GM18909 (cell line): ENCODE measurements around the gene KLHL2.
"Not testable (repeated sequence)": the region's sequence is repeated elsewhere in the genome, so short reads cannot be mapped to it uniquely, and the experiment has no call there.

Source experiments
- ATAC-seq: cut with Tn5 transposase; IDR thresholded peaks from one replicate; pipeline ENCODE4 v1.9.1; 2021; ENCODE audit warnings: mild to moderate bottlenecking; ENCODE audit not compliant: unreplicated experiment, poor library complexity

KLHL2 gene, protein sequence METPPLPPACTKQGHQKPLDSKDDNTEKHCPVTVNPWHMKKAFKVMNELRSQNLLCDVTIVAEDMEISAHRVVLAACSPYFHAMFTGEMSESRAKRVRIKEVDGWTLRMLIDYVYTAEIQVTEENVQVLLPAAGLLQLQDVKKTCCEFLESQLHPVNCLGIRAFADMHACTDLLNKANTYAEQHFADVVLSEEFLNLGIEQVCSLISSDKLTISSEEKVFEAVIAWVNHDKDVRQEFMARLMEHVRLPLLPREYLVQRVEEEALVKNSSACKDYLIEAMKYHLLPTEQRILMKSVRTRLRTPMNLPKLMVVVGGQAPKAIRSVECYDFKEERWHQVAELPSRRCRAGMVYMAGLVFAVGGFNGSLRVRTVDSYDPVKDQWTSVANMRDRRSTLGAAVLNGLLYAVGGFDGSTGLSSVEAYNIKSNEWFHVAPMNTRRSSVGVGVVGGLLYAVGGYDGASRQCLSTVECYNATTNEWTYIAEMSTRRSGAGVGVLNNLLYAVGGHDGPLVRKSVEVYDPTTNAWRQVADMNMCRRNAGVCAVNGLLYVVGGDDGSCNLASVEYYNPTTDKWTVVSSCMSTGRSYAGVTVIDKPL

DNA sequence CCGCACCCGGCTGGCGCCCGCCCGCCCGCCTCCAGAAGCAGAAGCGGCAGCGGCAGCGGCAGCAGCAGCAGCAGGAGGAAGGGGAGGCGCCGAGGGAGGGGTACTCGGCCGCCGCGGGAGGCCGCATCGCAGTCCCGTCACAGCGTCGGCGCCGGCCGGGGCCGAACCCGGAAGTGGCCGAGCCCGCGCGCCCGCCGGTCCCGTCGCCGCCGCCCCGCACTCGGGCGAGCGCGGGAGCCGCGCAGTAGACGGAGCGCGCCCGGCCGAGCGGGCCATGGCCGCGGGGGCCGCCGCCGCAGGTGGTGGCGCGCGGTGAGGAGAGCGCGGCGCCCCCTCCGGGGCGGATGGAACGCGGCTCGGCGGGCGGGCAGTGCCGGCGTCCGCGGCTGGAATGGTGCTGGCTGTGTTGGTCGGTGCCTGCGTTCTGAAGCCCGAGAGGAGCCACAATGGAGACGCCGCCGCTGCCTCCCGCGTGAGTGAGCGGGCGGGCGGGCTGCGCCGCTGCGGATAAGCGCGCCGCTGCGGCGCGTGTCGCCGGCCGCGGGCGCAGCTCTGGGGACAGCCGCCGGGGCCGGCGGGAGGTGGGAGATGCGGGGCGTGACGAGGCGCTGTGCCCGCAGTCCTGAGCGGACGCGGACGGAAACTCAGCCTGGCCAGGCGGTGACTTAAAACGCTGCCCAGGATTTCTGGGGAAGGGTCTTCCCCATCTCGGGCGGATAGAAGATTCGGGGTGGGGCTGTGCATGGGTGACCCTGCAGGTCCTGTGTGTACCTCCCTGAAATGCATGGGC lies at the start of gene KLHL2:
TSS of gene KLHL2 (plus strand) at position 131 of the 790 bp plus-strand sequence. CDS start at position 447, 316 bp downstream.
- ATAC-seq, result peak; percentile 90

DNA sequence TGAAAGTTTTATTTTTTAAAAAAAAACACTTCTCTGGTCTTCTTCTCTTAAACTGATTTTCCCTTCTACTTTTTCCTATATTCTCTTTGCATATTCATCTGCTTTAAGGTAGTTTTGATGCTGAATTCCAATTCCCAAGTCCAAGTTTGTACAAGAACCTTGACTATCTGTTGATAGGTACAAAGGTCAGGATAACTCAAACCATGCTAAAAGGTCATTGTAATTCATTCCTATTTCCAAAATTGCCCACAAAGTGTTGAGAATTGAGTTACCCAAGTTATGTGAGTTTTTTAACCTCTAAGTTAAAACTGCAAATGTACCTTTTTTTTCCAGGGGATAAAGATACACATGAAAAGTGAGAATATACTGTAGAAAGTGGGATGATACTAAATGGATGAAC lies 48.6 kb upstream of the KLHL2 start:
- no peak for ATAC-seq

DNA sequence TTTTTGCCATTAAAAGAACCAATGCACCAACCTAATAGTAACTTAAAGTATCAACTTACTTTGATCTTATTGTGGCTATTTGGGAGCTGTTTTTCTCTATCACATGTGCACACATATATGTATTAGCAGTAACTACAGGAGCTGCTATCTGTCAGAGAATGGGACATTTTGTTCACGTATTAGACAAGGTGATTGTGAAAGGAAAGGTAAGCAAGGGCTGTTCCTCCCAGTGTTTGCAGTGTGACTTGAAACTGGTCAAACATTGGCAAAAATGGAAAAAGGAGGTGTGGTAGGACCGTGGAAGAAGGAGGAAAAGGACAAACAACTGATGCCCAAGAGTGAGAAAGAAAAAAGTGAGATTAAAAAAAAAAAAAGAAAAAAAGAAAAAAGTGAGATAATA lies 43.1 kb upstream of the KLHL2 start:
- ATAC-seq, result no peak

DNA sequence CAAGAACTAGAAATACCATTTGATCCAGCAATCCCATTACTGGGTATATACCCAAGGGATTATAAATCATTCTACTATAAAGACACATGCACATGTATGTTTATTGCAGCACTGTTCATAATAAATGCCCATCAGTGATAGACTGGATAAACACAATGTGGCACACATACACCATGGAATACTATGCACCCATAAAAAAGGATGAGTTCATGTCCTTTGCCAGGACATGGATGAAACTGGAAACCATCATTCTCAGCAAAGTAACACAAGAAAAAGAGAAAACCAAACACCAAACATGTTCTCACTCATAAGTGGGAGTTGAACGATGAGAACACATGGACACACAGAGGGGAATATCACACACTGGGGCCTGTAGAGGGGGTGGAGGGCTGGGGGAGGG lies 40.5 kb upstream of the KLHL2 start:
- ATAC-seq, result not testable (repeated sequence)

DNA sequence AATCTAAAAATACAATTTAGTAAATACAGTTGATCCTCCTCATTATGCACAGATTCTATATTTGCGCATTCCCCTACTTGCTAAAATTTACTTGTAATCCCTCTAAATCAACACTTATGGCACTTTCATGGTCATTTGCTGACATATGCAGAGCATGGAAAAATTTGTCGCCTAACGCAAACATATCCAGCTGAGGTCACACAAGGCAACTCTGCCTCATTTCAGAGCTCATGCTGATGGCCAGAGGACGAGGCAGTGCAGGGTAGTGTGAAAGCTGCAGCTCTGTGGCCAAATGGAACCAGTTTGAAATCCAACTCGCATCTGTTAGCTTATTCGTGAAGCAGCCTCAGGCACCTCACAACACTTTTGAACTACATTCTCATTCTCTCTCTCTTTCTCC lies 39.7 kb upstream of the KLHL2 start:
- ATAC-seq, result no peak

DNA sequence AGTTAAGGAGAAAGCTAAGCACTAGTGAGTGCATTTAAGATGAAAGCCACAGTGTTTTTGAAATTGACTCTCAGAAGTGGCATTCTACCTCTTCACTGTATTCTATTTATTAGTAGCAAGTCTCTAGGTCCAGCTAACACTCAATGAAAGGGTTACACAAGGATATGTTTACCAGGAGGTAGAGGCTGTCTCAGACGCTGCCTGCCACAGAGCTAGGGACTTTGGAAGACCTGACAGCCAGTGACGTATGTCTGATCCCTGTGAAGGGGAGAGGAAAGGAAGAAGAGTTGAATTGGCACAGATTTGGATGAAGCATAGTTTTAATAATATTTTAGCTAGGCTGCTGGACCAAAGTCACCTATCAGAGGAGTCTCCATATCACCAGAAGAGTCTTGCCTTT lies 36.5 kb upstream of the KLHL2 start:
- no peak for ATAC-seq

DNA sequence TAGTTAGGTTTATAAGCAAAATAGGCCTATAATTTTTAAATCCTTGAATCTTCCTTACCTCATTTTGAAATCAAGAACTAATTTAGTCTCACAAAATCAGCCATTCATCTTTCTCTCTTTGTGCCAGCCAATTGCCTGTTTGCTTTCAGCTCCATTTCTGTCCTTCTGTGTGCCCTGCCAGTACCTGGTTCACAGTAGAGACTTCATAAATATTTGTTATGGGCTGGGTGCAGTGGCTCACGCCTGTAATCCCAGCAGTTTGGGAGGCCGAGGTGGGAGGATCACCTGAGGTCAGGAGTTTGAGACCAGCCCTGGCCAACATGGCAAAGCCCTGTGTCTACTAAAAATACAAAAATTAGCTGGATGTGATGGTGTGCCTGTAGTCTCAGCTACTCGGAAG lies 31.9 kb upstream of the KLHL2 start:
- ATAC-seq, result not testable (repeated sequence)

DNA sequence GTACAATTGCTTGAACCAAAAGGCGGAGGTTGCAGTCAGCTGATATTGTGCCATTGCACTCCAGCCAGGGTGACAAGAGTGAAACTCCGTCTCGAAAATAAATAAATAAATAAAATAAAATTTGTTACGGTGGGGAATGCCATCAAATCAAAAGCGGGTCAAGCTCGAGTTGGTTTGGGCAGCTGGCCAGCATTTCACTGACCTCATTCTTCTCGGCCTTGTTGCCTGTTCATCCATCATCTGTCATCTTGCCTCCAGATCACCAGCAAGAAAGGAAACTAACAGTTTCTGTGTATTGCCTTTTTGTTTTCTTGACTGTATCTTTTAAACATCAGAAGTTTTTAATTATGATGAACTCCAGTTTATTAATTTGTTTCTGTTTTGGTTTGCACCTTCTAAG lies 31.5 kb upstream of the KLHL2 start:
- ATAC-seq, result no peak

DNA sequence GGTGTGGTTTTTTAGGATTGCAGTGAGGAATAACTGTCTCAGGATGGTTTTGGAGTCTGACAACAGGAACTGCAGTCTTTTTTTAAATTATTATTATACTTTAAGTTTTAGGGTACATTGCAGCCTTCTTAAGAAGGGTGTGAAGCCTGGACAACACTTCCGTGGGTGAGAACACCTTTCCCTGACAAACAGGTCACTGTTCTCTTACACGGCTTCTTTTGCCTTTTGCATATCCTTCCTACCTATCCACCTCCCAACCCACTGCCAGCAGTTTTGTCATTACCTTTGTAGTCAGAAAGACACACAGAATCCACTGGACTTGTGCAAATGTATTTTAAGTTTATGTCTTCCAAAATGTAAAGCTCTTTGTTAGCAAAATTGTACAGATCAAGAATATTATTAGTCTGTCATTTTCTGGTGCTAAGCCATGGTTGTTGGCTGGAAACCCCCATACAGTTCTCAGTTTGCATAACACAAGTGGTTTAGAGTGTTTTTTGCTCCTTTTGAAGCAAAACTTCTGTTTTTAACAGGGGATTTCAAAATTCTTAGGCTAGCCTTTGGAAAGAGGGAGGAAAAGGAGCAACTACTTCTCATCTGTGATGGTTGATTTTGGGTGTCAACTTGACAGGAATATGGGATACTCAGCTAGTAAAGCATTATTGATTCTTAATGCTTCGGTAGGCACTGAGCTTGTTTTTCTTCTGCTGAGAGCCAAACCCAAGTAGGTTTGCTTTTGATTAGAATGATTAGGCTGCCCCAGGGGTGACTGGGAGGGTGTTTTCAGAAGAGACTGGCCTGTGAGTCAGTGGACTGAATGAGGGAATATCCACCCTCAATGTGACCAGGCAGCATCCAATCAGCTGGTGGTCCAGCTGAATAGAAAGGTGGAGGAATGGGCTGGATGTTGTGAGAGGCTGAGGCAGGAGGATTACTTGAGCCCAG lies 29.4 kb upstream of the KLHL2 start:
- peak; percentile 67 for ATAC-seq

DNA sequence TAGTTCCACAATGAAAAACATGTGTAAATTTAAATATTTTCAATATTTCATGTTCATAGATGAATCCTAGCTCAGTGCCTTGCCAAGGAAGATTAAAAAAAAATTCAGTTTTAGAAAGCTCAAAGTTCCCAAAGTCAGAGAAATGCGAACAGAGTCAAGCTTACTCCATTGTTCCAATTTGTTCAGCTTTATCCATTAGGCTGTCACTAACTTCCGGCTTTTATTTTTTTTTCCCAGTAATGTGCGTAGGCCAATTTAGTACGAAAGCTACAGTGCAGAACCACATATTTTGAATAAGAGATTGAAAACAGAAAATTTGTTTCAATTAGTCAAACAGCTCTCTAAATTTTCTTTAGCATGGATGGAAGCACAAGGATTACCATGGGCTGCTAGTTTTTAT lies 23.1 kb upstream of the KLHL2 start:
- no peak for ATAC-seq

DNA sequence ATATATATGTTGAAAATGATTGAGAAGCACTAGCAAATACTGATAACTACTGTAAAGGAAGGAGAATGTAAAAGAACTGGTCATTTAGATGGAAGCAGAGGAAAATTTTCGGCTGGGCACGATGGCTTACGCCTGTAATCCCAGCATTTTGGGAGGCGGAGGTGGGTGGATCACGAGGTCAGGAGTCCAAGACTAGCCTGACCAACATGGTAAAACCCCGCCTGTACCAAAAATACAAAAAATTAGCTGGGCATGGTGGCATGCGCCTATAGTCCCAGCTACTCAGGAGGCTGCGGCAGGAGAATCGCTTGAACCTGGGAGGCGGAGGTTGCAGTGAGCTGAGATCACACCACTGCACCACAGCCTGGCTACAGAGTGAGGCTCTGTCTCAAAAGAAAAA lies 22.4 kb upstream of the KLHL2 start:
- ATAC-seq, result not testable (repeated sequence)

DNA sequence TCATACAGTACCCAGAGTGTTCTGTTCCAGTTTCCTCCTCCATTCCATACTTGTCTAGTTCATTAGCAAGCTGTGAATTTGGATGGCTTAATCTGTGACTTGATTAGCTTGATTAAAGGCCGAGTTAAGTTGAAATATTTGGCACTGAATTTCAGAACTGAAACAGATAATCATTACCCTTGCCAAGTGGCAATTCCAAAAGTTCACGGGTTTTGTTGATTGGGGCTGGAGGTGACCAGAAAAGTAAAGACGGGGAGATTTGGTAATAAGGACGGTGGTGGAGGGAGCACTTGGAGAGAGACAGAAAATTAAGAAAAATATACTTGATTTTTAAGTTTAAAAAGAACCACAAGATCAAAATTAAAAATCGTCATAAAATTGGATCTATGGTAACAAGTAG lies 21.9 kb upstream of the KLHL2 start:
- ATAC-seq, result no peak

DNA sequence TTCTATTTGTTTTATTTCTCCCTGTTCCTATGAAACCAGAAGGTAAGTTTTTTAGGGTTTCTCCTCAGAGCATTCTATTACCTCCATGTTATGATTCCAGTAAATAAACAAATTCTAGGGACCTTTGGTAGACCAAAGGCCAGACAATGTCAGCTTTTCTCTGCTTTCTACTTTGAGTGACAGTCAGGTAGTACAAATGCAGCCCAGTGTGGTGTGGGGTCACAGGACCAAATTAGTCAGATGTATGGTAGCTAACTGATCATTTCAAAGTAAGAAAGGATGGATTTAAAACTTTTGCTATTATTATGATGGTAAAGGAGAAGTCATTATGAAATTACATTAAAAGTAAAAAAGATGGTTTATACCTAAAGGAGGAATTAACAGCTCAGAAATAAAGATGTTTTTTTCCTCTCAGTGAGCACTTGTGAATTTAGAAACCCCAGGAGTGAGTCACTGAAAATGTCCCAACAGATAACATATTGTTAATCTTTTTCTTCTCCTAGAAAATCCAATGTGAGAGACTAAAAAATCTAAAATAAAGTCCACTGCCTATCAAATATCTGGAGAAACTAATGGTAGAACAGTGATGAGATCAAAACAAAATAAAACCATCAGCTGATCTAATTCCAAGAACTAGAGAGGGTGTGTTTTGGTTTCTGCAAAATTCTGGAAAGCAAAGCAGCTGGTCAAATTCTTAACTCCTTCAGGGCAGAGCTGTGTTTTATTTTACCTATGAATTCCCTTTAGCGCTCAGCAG lies 16.6 kb upstream of the KLHL2 start:
- ATAC-seq, result no peak

DNA sequence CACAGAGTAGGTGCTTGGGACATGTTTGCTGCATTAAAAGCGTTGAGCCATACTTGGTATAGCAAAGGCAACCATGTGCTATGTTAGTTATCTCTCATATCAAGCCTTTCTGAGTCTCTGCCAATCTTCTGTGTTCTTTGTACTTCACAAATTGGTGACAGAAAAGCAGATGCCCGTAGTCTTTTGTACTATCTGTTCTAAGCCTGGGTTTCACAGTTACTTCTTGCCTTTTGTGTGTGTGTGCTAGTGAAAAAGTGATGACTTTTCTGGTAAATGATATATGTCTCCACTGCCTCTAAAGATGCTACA lies 16.1 kb upstream of the KLHL2 start:
- no peak for ATAC-seq

DNA sequence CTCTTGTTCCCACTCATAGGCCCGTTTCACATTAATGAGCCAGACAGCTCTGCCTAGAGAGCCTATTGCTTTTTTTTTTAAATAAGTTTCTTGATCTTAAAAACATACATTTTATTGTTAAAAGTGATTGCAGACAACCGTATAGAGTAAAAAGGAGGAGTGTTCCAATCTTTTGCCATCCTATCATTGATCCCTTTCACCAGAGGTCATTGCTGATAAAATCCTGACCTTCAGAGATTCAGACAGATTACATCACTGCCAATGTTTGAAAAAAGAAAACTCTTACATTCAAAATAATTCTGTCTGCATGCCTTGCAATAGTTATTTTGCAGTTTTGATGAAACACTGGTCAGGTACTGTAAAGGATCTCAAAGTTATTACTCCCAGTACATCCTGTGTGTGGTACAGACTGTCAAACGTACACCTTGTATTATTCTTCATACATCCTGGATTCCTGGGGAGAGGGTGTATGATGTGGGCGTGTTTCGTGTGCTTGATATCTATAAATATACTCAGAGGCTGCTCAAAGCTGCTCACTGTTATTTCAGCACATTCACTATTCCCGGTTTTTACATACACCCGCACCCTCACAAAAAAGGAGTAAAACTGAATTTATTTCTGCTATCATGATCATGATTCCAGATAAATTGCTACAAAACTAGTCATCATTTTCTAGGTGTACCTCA lies 15.4 kb upstream of the KLHL2 start:
- ATAC-seq, result no peak

DNA sequence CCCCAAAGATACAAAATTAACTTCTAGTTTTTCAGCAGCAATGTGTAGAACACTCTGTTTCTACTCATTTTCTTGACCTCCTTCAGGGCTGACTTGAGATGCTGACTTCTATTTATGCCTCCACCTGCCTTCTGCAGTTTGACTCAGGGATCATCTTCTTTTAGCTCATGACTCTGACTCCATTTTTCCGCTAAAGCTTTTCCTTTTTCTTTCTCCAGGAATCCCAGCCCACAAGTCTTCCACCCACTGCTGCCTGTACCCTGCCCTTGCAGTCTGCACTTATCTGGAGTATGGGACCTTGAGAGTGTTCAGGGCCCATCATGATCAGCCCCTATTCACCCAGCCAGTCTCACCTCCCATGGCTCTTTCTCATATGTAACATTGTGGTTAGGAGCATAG lies 14.9 kb upstream of the KLHL2 start:
- no peak for ATAC-seq

DNA sequence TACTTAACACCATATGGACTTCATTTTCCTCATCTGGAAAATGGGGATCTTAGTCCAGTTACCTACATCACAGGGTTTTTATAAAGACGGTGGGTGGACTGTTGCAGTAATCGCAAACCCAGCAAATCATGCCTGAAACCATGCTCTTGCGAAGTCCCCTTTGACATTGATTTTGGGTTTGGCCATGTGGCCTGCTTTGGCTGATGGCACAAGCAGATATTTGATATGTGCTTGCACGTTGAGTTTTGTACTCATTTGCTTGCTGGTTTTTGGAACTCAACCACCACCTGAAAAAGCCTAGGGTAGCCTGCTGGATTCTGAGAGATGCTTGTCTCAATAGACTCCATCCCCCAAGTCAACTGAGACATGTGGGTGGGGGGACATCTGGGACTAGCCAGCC lies 14.4 kb upstream of the KLHL2 start:
- no peak for ATAC-seq

DNA sequence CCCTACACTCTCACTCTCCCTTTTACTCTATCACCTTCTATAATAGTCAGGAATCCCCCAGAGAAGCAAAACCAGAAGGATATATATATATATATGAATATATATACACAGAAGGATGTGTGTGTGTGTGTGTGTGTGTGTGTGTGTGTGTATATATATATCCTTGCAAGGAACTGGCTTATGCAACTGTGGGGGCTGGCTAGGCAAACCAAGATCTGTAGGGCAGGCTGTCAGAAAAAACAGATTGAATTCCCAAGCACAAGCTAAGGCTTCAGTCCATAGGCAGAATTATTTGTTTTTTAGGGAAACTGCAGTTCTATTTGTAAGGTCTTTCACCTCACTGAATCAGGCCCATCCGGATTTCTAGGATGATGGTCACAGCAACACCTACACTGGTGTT lies 13.0 kb upstream of the KLHL2 start:
- no peak for ATAC-seq

DNA sequence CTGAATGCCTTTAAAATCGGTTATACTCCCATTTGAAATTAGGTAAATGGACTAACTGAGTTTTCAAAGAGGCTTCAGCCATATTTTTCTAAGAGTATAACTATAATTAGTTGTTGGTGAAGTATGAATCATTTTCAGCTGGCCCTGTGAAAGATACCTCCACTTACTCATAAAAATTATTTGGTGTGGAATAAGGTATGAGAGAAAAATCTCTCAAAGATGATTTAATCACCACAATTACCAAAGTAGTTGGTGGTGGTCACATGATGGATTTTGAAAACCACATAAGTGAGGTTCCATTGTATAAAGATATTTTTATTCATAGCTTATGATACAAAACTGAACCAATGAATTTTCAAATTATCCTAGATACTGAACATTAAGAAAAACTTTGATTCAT lies 9.0 kb upstream of the KLHL2 start:
- no peak for ATAC-seq
